ENCODE results near the gene BRD4. TPM values are rescaled to one million over a fixed set of nuclear protein-coding genes. Genes with fewer than 3 reads are reported as not detected.
"Not testable (repeated sequence)": the region's sequence is repeated elsewhere in the genome, so short reads cannot be mapped to it uniquely, and the experiment has no call there.

The BRD4 gene
- total and polyA plus RNA-seq, 10 of the 15 experiments (the other 5 are each of a cell fraction or from before 2014, with no cell fraction given), result 5.3 to 84.4 (median 11.8) TPM

- DNase-seq (ENCODE audit: low read depth, low spot score); BruUV-seq (replicated peaks); H3K27ac ChIP-seq (ENCODE audit: control insufficient read depth, insufficient read depth); H3K36me3 ChIP-seq (ENCODE audit: control insufficient read depth in 2 of 2, insufficient read depth in 2 of 2, low read length in 1 of 2); H3K4me1 ChIP-seq (ENCODE audit: control insufficient read depth, insufficient read depth, low read length); RAD21 ChIA-PET (ENCODE audit: unreplicated experiment); POLR2A ChIA-PET; H4K20me1 ChIP-seq (ENCODE audit: control insufficient read depth, insufficient read depth); FAIRE-seq; in situ Hi-C loops (cut with MboI); H2AFZ ChIP-seq (ENCODE audit: control insufficient read depth, low read depth, low read length); H3K4me2 ChIP-seq (ENCODE audit: control insufficient read depth, insufficient read depth); H3K27me3 ChIP-seq (replicated peaks in 1 of 2; ENCODE audit: control insufficient read depth in 2 of 2, insufficient read depth in 2 of 2, low read length in 1 of 2); intact Hi-C loops (cut with micrococcal nuclease; ENCODE audit: unreplicated experiment); H3K9ac ChIP-seq (ENCODE audit: control insufficient read depth, insufficient read depth, low read length); H3K9me3 ChIP-seq (replicated peaks; ENCODE audit: control insufficient read depth, insufficient read depth, low read length); ATAC-seq; H3K4me3 ChIP-seq: not testable (repeated sequence)
- ChIA-PET CTCF (interaction anchor here (0.9 to 1.5 kb wide), 3 partner anchors 11 to 53 kb away, joined by 3 read pairs; no protein-coding TSS in a partner anchor), SMC1A (ENCODE audit: uncharacterized antibody, unreplicated experiment) (interaction anchor here (0.6 kb wide), 1 partner anchor 12 kb away, joined by 3 read pairs; no protein-coding TSS in a partner anchor)
- peaks cover 22% of the 10 kb centered on the region for H3K79me2 ChIP-seq (ENCODE audit: control insufficient read depth, insufficient read depth, low read length)
- 94% methylated on average over 7 of the region's 7 CpGs for WGBS (ENCODE audit: insufficient coverage, insufficient replicate concordance, low lambda C conversion rate, missing lambda C conversion rate)
Observed at GRCh38 chr19:15335992-15336391, 3.7 kb upstream of the BRD4 start.

DNA sequence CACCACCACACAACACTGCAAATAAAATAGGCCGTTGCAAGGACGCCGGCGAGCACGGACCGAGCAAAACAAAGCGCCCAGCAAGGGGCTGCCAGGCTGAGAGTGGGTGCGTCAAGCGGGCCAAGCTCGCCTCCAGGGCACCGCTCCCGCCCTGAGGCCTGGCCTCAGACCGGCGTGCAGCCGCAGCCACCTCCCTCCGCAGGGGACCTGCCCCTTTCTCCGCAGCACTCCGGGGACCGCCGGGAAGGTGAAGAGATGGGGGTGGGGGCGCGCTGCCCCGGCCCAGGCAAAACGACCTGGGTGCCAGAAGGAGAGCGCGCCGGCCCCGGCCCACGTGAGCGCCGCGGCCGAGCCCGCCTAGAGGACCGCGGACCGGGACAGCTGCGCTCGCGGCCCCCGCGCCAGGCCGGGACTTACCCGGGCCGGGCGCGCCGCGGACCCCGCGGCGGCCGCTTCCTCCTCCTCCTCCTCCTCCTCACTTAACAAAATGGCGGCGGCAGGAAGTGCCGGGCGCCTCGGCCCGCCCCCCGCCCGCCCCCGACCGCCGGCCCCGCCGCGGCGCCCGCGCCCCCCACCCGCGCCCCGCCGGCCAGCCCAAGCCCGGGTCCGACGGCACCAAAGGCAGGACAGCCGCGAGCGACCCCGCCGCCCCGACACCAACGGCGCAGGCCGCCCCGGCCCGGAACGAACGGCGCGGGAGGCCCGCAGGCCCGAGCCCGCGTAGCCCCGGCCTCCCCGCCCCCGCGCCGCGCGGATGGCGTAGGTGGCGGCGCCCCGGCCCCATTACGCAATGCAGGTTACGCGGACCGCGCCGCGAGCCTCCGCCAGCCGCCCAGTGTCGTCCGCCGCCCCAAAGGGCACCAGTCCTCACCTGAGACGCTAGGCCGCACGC is 674 bp downstream of the BRD4 start:
- Histone ChIP-seq H2AFZ (ENCODE audit: control insufficient read depth, low read depth, low read length) (no peak overlapping the region), H3K9me3 (replicated peaks; ENCODE audit: control insufficient read depth, insufficient read depth, low read length) (no peaks in the 10 kb centered on the region), H3K4me2 (ENCODE audit: control insufficient read depth, insufficient read depth) (peak overlapping the region; percentile 86), H4K20me1 (ENCODE audit: control insufficient read depth, insufficient read depth) (peaks cover 11% of the 10 kb centered on the region), H3K36me3 (ENCODE audit: control insufficient read depth in 2 of 2, insufficient read depth in 2 of 2, low read length in 1 of 2) (no peaks in the 10 kb centered on the region; a peak in 1 of 4 replicates), H3K79me2 (ENCODE audit: control insufficient read depth, insufficient read depth, low read length) (peaks cover 65% of the 10 kb centered on the region), H3K4me3 (peak overlapping the region; percentile 91), H3K9ac (ENCODE audit: control insufficient read depth, insufficient read depth, low read length) (peak overlapping the region; percentile 79), H3K27ac (ENCODE audit: control insufficient read depth, insufficient read depth) (peak overlapping the region; percentile 90), H3K4me1 (ENCODE audit: control insufficient read depth, insufficient read depth, low read length) (peaks cover 14% of the 10 kb centered on the region), H3K27me3 (replicated peaks in 1 of 2; ENCODE audit: control insufficient read depth in 2 of 2, insufficient read depth in 2 of 2, low read length in 1 of 2) (no peaks in the 10 kb centered on the region)
- no peak for FAIRE-seq
- BruUV-seq (replicated peaks), result no TSS peak
- intact Hi-C loops (cut with micrococcal nuclease; ENCODE audit: unreplicated experiment) (loop anchor here (2.0 to 5.0 kb wide), 2 partner anchors 39 to 47 kb away; partner anchors contain the start of gene AKAP8), in situ Hi-C loops (cut with MboI) (no loop called here)
- ChIA-PET RAD21 (ENCODE audit: unreplicated experiment) (interaction anchor here (2.7 to 3.5 kb wide), 3 partner anchors 14 to 48 kb away, joined by 15 to 41 read pairs (median 22); partner anchors contain the start of gene AKAP8), SMC1A (ENCODE audit: uncharacterized antibody, unreplicated experiment) (interaction anchor here (1.6 to 3.0 kb wide), 2 partner anchors 12 to 14 kb away, joined by 4 to 12 read pairs; no protein-coding TSS in a partner anchor), CTCF (interaction anchor here (1.2 kb wide), 1 partner anchor 85 kb away, joined by 3 read pairs; no protein-coding TSS in a partner anchor), POLR2A (interaction anchor here (0.6 to 3.1 kb wide), 3 partner anchors 44 to 53 kb away, joined by 5 to 45 read pairs (median 9); partner anchors contain the start of gene AKAP8)
- no peak for DNase-seq (ENCODE audit: low read depth, low spot score)
- ATAC-seq, result peak; percentile 37
- under 1% methylated on average over 48 of the region's 122 CpGs for WGBS (ENCODE audit: insufficient coverage, insufficient replicate concordance, low lambda C conversion rate, missing lambda C conversion rate)
- TF ChIP-seq NFIC (IDR thresholded peaks at IDR 0.05; ENCODE audit: low read depth, low read length) (no peak), E2F8 (IDR thresholded peaks at IDR 0.05; ENCODE audit: low read depth, partially characterized antibody) (no peak), MEF2B (IDR thresholded peaks at IDR 0.05; ENCODE audit: partially characterized antibody, poor library complexity, severe bottlenecking) (no peak), GATAD2B (conservative IDR thresholded peaks at IDR 0.05; ENCODE audit: low read depth) (peak; percentile 41; the same call in 1 of the 2 replicates), MXI1 (IDR thresholded peaks at IDR 0.05; ENCODE audit: low read depth, low read length) (peak; percentile 39; the same call in 1 of the 2 replicates), SIN3A (IDR thresholded peaks at IDR 0.05; ENCODE audit: low read depth, low read length) (no peak), CHD2 (IDR thresholded peaks at IDR 0.05; ENCODE audit: borderline replicate concordance, low read depth, low read length) (no peak), TARDBP (IDR thresholded peaks at IDR 0.05; ENCODE audit: borderline replicate concordance) (no peak), CREB1 (IDR thresholded peaks at IDR 0.05; ENCODE audit: low read depth) (no peak)
- TF ChIP-seq, protein P1, sequence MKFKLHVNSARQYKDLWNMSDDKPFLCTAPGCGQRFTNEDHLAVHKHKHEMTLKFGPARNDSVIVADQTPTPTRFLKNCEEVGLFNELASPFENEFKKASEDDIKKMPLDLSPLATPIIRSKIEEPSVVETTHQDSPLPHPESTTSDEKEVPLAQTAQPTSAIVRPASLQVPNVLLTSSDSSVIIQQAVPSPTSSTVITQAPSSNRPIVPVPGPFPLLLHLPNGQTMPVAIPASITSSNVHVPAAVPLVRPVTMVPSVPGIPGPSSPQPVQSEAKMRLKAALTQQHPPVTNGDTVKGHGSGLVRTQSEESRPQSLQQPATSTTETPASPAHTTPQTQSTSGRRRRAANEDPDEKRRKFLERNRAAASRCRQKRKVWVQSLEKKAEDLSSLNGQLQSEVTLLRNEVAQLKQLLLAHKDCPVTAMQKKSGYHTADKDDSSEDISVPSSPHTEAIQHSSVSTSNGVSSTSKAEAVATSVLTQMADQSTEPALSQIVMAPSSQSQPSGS (IDR thresholded peaks at IDR 0.05; ENCODE audit: low read length), result no peak
